ENCODE measurements around the gene AKIP1. TPM values are rescaled to one million over a fixed set of nuclear protein-coding genes. Genes with fewer than 3 reads are reported as not detected.

The AKIP1 gene, protein sequence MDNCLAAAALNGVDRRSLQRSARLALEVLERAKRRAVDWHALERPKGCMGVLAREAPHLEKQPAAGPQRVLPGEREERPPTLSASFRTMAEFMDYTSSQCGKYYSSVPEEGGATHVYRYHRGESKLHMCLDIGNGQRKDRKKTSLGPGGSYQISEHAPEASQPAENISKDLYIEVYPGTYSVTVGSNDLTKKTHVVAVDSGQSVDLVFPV
- total RNA-seq (2021) = 21.1 to 26.0 TPM (median 22.0 TPM) in 3 replicates
- percentile 82 among the genes with signal in this experiment for Bru-seq, nascent RNA
- long read RNA-seq, experiment 1, transcript AKIP1-204 (4 exons, 1,084 nt) = major isoform, 17 of 50 reads
- long read RNA-seq, experiment 1, transcript AKIP1-210 (5 exons, 1,022 nt) = minor isoform, 9 of 50 reads
- long read RNA-seq, experiment 1, partial matches to known transcripts = 2 of 50 reads
- long read RNA-seq, experiment 1, other reads (novel, unspliced or antisense) = 10 of 50 reads
- long read RNA-seq, experiment 2, transcript AKIP1-204 (4 exons, 1,084 nt) = major isoform, 8 of 24 reads
- long read RNA-seq, experiment 2, transcript AKIP1-210 (5 exons, 1,022 nt) = minor isoform, 6 of 24 reads
- long read RNA-seq, experiment 2, partial matches to known transcripts = 2 of 24 reads
- long read RNA-seq, experiment 2, other reads (novel, unspliced or antisense) = 5 of 24 reads
- long read RNA-seq, experiment 3, transcript AKIP1-204 (4 exons, 1,084 nt) = minor isoform, 7 of 24 reads
- long read RNA-seq, experiment 3, transcript AKIP1-210 (5 exons, 1,022 nt) = major isoform, 8 of 24 reads
- long read RNA-seq, experiment 3, partial matches to known transcripts = 1 of 24 reads
- long read RNA-seq, experiment 3, other reads (novel, unspliced or antisense) = 6 of 24 reads

DNA sequence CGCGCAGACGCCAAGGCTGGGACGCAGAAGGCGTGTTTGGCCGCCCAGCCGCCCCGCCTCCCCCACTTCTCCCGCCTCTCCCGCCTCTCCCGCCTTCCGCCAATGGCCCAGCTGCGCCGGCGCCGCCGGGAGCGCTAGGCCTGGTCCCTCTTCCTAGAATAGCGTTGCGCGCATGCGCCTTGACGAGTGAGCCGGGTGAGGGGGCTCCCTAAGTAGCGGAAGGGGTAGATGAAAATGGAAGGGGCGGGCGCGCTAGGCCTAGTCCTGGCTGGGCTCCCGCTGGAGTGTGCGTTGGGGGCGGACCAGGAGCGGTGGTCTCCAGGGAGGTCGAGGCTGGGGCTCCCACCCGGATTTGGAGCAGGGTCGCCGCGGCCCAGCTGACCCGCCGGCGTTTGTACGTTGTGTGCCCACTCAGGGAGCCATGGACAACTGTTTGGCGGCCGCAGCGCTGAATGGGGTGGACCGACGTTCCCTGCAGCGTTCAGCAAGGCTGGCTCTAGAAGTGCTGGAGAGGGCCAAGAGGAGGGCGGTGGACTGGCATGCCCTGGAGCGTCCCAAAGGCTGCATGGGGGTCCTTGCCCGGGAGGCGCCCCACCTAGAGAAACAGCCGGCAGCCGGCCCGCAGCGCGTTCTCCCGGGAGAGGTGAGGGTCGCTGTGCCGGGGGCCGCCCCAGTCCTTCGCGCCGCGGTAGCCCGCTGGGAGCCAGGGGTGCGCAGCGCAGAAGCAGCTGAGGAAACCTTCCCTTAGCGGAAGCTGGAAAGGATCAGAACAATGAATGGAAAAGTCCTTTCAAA is at the start of gene AKIP1:
TSS of gene AKIP1 (plus strand) at position 161 of the 795 bp plus-strand sequence. CDS start at position 422, 261 bp downstream.
- H3K4me3 Mint-ChIP-seq = peak within 1 kb of the TSS; percentile 84
- peak; percentile 98 for DNase-seq (ENCODE audit: low spot score)
- peak; percentile 92 for ATAC-seq
- peaks cover 29% of the 10 kb centered on the region for H3K4me1 Mint-ChIP-seq
- H3K36me3 Mint-ChIP-seq = peaks cover 11% of the 10 kb centered on the region
- POLR2A ChIA-PET = interaction anchor here (0.6 to 2.1 kb wide), 6 partner anchors 26 to 323 kb away, joined by 3 to 6 read pairs (median 4); partner anchors contain the start of gene TMEM9B
- CTCF ChIA-PET = interaction anchor here (0.6 to 9.1 kb wide), 13 partner anchors 20 to 645 kb away, joined by 3 to 110 read pairs (median 3); partner anchors contain the start of gene TMEM9B
- H3K9me3 Mint-ChIP-seq = no peaks in the 10 kb centered on the region
- peaks cover 28% of the 10 kb centered on the region for H3K27me3 Mint-ChIP-seq (ENCODE audit: low read depth)
- peak within 1 kb of the TSS; percentile 68; the same call in 1 of the 2 replicates for H3K27ac Mint-ChIP-seq
- no peak for TF ChIP-seq OVOL2 (CRISPR knock-in tag; IDR thresholded peaks at IDR 0.05; ENCODE audit: borderline replicate concordance)
- TF ChIP-seq, protein P1, sequence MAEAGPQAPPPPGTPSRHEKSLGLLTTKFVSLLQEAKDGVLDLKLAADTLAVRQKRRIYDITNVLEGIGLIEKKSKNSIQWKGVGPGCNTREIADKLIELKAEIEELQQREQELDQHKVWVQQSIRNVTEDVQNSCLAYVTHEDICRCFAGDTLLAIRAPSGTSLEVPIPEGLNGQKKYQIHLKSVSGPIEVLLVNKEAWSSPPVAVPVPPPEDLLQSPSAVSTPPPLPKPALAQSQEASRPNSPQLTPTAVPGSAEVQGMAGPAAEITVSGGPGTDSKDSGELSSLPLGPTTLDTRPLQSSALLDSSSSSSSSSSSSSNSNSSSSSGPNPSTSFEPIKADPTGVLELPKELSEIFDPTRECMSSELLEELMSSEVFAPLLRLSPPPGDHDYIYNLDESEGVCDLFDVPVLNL (CRISPR knock-in tag; IDR thresholded peaks at IDR 0.05; ENCODE audit: borderline replicate concordance, low read depth) = no peak
- no peak for TF ChIP-seq HMGA2 (CRISPR knock-in tag; IDR thresholded peaks at IDR 0.05)
- TF ChIP-seq, protein P2, sequence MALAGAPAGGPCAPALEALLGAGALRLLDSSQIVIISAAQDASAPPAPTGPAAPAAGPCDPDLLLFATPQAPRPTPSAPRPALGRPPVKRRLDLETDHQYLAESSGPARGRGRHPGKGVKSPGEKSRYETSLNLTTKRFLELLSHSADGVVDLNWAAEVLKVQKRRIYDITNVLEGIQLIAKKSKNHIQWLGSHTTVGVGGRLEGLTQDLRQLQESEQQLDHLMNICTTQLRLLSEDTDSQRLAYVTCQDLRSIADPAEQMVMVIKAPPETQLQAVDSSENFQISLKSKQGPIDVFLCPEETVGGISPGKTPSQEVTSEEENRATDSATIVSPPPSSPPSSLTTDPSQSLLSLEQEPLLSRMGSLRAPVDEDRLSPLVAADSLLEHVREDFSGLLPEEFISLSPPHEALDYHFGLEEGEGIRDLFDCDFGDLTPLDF (CRISPR knock-in tag; IDR thresholded peaks at IDR 0.05) = no peak
- no peak for TF ChIP-seq ELF4 (CRISPR knock-in tag; IDR thresholded peaks at IDR 0.05; ENCODE audit: low read depth)
- TF ChIP-seq FOXK1 (CRISPR knock-in tag; IDR thresholded peaks at IDR 0.05) = no peak; the same call in 1 of the 2 replicates
- TF ChIP-seq SOX15 (CRISPR knock-in tag; IDR thresholded peaks at IDR 0.05) = no peak
- peak; percentile 33; the same call in 1 of the 2 replicates for TF ChIP-seq ZNF317 (CRISPR knock-in tag; IDR thresholded peaks at IDR 0.05; ENCODE audit: borderline replicate concordance, low read depth)
- no peak for TF ChIP-seq NR2C2 (CRISPR knock-in tag; IDR thresholded peaks at IDR 0.05)
- no peak for TF ChIP-seq NR3C1 (CRISPR knock-in tag; conservative IDR thresholded peaks at IDR 0.05; ENCODE audit: low read depth)
- 0 out of 2 replicates have a peak, but pooled peaks have one; percentile 58 for TF ChIP-seq ZNF232 (CRISPR knock-in tag; IDR thresholded peaks at IDR 0.05)
- no peak for TF ChIP-seq GRHL2 (CRISPR knock-in tag; IDR thresholded peaks at IDR 0.05; ENCODE audit: insufficient replicate concordance, severe bottlenecking)
- TF ChIP-seq, protein P3, sequence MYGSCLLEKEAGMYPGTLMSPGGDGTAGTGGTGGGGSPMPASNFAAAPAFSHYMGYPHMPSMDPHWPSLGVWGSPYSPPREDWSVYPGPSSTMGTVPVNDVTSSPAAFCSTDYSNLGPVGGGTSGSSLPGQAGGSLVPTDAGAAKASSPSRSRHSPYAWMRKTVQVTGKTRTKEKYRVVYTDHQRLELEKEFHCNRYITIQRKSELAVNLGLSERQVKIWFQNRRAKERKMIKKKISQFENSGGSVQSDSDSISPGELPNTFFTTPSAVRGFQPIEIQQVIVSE (CRISPR knock-in tag; IDR thresholded peaks at IDR 0.05; ENCODE audit: borderline replicate concordance) = no peak
- TF ChIP-seq ESRRA (CRISPR knock-in tag; IDR thresholded peaks at IDR 0.05; ENCODE audit: borderline replicate concordance) = 0 out of 2 replicates have a peak, but pooled peaks have one; percentile 50
- TF ChIP-seq, protein P4, sequence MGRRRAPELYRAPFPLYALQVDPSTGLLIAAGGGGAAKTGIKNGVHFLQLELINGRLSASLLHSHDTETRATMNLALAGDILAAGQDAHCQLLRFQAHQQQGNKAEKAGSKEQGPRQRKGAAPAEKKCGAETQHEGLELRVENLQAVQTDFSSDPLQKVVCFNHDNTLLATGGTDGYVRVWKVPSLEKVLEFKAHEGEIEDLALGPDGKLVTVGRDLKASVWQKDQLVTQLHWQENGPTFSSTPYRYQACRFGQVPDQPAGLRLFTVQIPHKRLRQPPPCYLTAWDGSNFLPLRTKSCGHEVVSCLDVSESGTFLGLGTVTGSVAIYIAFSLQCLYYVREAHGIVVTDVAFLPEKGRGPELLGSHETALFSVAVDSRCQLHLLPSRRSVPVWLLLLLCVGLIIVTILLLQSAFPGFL (CRISPR knock-in tag; IDR thresholded peaks at IDR 0.05; ENCODE audit: borderline replicate concordance) = no peak
- no peak for TF ChIP-seq ZNF671 (CRISPR knock-in tag; IDR thresholded peaks at IDR 0.05)
- TF ChIP-seq JUN (CRISPR knock-in tag; IDR thresholded peaks at IDR 0.05) = peak; percentile 60; the same call in 1 of the 2 replicates
- TF ChIP-seq, protein P5, sequence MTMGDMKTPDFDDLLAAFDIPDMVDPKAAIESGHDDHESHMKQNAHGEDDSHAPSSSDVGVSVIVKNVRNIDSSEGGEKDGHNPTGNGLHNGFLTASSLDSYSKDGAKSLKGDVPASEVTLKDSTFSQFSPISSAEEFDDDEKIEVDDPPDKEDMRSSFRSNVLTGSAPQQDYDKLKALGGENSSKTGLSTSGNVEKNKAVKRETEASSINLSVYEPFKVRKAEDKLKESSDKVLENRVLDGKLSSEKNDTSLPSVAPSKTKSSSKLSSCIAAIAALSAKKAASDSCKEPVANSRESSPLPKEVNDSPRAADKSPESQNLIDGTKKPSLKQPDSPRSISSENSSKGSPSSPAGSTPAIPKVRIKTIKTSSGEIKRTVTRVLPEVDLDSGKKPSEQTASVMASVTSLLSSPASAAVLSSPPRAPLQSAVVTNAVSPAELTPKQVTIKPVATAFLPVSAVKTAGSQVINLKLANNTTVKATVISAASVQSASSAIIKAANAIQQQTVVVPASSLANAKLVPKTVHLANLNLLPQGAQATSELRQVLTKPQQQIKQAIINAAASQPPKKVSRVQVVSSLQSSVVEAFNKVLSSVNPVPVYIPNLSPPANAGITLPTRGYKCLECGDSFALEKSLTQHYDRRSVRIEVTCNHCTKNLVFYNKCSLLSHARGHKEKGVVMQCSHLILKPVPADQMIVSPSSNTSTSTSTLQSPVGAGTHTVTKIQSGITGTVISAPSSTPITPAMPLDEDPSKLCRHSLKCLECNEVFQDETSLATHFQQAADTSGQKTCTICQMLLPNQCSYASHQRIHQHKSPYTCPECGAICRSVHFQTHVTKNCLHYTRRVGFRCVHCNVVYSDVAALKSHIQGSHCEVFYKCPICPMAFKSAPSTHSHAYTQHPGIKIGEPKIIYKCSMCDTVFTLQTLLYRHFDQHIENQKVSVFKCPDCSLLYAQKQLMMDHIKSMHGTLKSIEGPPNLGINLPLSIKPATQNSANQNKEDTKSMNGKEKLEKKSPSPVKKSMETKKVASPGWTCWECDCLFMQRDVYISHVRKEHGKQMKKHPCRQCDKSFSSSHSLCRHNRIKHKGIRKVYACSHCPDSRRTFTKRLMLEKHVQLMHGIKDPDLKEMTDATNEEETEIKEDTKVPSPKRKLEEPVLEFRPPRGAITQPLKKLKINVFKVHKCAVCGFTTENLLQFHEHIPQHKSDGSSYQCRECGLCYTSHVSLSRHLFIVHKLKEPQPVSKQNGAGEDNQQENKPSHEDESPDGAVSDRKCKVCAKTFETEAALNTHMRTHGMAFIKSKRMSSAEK (CRISPR knock-in tag; IDR thresholded peaks at IDR 0.05; ENCODE audit: borderline replicate concordance) = no peak
- TF ChIP-seq, protein P6, sequence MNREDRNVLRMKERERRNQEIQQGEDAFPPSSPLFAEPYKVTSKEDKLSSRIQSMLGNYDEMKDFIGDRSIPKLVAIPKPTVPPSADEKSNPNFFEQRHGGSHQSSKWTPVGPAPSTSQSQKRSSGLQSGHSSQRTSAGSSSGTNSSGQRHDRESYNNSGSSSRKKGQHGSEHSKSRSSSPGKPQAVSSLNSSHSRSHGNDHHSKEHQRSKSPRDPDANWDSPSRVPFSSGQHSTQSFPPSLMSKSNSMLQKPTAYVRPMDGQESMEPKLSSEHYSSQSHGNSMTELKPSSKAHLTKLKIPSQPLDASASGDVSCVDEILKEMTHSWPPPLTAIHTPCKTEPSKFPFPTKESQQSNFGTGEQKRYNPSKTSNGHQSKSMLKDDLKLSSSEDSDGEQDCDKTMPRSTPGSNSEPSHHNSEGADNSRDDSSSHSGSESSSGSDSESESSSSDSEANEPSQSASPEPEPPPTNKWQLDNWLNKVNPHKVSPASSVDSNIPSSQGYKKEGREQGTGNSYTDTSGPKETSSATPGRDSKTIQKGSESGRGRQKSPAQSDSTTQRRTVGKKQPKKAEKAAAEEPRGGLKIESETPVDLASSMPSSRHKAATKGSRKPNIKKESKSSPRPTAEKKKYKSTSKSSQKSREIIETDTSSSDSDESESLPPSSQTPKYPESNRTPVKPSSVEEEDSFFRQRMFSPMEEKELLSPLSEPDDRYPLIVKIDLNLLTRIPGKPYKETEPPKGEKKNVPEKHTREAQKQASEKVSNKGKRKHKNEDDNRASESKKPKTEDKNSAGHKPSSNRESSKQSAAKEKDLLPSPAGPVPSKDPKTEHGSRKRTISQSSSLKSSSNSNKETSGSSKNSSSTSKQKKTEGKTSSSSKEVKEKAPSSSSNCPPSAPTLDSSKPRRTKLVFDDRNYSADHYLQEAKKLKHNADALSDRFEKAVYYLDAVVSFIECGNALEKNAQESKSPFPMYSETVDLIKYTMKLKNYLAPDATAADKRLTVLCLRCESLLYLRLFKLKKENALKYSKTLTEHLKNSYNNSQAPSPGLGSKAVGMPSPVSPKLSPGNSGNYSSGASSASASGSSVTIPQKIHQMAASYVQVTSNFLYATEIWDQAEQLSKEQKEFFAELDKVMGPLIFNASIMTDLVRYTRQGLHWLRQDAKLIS (CRISPR knock-in tag; IDR thresholded peaks at IDR 0.05; ENCODE audit: borderline replicate concordance) = peak; percentile 55; the same call in 1 of the 2 replicates
- TF ChIP-seq ZNF138 (CRISPR knock-in tag; conservative IDR thresholded peaks at IDR 0.05) = no peak
